ENCODE measurements around the gene PRXL2B.
"Not testable (repeated sequence)": the region's sequence is repeated elsewhere in the genome, so short reads cannot be mapped to it uniquely, and the experiment has no call there.

PRXL2B gene

GRCh38 chr1:2567083-2567679 is 19.4 kb upstream of the PRXL2B start:
- no peak for TF ChIP-seq CTCF (IDR thresholded peaks at IDR 0.05; ENCODE audit: insufficient read depth, low read depth, low read length, missing control alignments)
- no peak overlapping the region for H3K4me3 ChIP-seq (ENCODE audit: low read length)
- DNase-seq (ENCODE audit: low read depth) = no peak

- not testable (repeated sequence) for H3K4me3 ChIP-seq (ENCODE audit: low read length); DNase-seq (ENCODE audit: low read depth)
These were observed 18.3 kb upstream of the PRXL2B start for GRCh38 chr1:2568187-2568816.

- DNase-seq (ENCODE audit: low read depth) = no peak
- H3K4me3 ChIP-seq (ENCODE audit: low read length) = no peak overlapping the region
- TF ChIP-seq CTCF (IDR thresholded peaks at IDR 0.05; ENCODE audit: insufficient read depth, low read depth, low read length, missing control alignments) = no peak
These were observed 17.5 kb upstream of the PRXL2B start for GRCh38 chr1:2569060-2569459.

GRCh38 chr1:2569703-2570102 is 16.9 kb upstream of the PRXL2B start:
- not testable (repeated sequence) for DNase-seq (ENCODE audit: low read depth); H3K4me3 ChIP-seq (ENCODE audit: low read length)

GRCh38 chr1:2570332-2570731 is 16.2 kb upstream of the PRXL2B start:
- DNase-seq (ENCODE audit: low read depth) = no peak
- TF ChIP-seq CTCF (IDR thresholded peaks at IDR 0.05; ENCODE audit: insufficient read depth, low read depth, low read length, missing control alignments) = no peak
- no peak overlapping the region for H3K4me3 ChIP-seq (ENCODE audit: low read length)

- H3K4me3 ChIP-seq (ENCODE audit: low read length) = no peak overlapping the region
- DNase-seq (ENCODE audit: low read depth) = no peak
- no peak for TF ChIP-seq CTCF (IDR thresholded peaks at IDR 0.05; ENCODE audit: insufficient read depth, low read depth, low read length, missing control alignments)
These were observed 15.2 kb upstream of the PRXL2B start for GRCh38 chr1:2571348-2571747.

GRCh38 chr1:2573250-2573920 is 13.2 kb upstream of the PRXL2B start:
- H3K4me3 ChIP-seq (ENCODE audit: low read length) = no peak overlapping the region
- no peak for TF ChIP-seq CTCF (IDR thresholded peaks at IDR 0.05; ENCODE audit: insufficient read depth, low read depth, low read length, missing control alignments)
- DNase-seq (ENCODE audit: low read depth) = no peak

GRCh38 chr1:2574350-2574749 is 12.2 kb upstream of the PRXL2B start:
- no peak for DNase-seq (ENCODE audit: low read depth)
- no peak for TF ChIP-seq CTCF (IDR thresholded peaks at IDR 0.05; ENCODE audit: insufficient read depth, low read depth, low read length, missing control alignments)
- no peak overlapping the region for H3K4me3 ChIP-seq (ENCODE audit: low read length)
